ENCODE data around the gene NT5DC1. TPM values are rescaled to one million over a fixed set of nuclear protein-coding genes. Genes with fewer than 3 reads are reported as not detected.

Gene NT5DC1
- total and polyA plus RNA-seq, 7 experiments from 2014 or later, result 30.5 to 53.4 (median 45.8) TPM

GRCh38 chr6:116208056-116208785 is 107.6 kb downstream of the NT5DC1 start:
- Mint-ChIP-seq H3K27ac (peak overlapping the region in 2 of 9 donors; percentile 8 to 41), H3K4me1 (peaks cover 0 to 4% (median 0%) of the 10 kb centered on the region in 7 donors), H3K9me3 (no peaks in the 10 kb centered on the region), H3K36me3 (peaks cover 0 to 7% (median 0%) of the 10 kb centered on the region in 5 donors), H3K4me3 (no peak overlapping the region), H3K27me3 (no peaks in the 10 kb centered on the region)
- H3K4me3 ChIP-seq (ENCODE audit: low read length), result no peak overlapping the region
- no peaks in the 10 kb centered on the region for H3K27me3 ChIP-seq (ENCODE audit: control insufficient read depth in 2 of 2, insufficient read depth in 2 of 2, low read length in 2 of 2)
- H3K36me3 ChIP-seq (ENCODE audit: control insufficient read depth in 2 of 3, insufficient read depth in 3 of 3, low read length in 3 of 3), result no peaks in the 10 kb centered on the region
- ChIA-PET POLR2A (no interaction called here), CTCF (no interaction called here)
- H3K4me1 ChIP-seq (ENCODE audit: control insufficient read depth in 2 of 2, insufficient read depth in 2 of 2, low read length in 2 of 2), result no peaks in the 10 kb centered on the region
- intact Hi-C loops (cut with micrococcal nuclease), result no loop called here
- ATAC-seq (no peak), DNase-seq (no peak)
- H3K27ac ChIP-seq (ENCODE audit: low read depth, low read length), result no peak overlapping the region
- no peaks in the 10 kb centered on the region for H3K9me3 ChIP-seq (ENCODE audit: control insufficient read depth in 2 of 3, low read length in 3 of 3)

DNA sequence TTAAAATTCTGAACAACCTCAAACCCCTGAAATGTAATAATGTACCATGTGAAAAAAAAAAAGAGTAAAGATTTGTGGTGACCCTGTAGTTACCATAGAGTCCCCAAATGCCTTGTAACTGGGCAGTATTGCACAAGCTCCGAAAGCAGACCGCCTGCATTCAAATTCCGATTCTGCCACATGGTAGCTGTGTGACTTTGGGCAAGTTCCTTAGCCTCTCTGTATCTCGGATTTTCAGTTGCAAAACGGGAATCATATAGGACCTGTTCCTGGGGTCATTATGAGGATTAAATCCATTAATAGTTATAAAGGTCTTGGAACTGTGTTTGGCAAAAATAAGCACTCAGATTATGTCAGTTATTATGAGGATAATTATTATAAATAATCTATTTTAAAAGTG is 109.7 kb downstream of the NT5DC1 start:
- no peak for ATAC-seq
- no peaks in the 10 kb centered on the region for H3K4me1 ChIP-seq (ENCODE audit: control insufficient read depth in 2 of 2, insufficient read depth in 2 of 2, low read length in 2 of 2)
- peaks cover 0 to 3% (median 0%) of the 10 kb centered on the region in 7 donors for H3K4me1 Mint-ChIP-seq
- no peaks in the 10 kb centered on the region for H3K9me3 Mint-ChIP-seq
- ChIA-PET POLR2A (no interaction called here), CTCF (no interaction called here)
- intact Hi-C loops (cut with micrococcal nuclease), result loop anchor here in 1 of 2 donors (10.0 kb wide), 2 partner anchors 96 to 634 kb away; no protein-coding TSS in a partner anchor
- H3K4me3 Mint-ChIP-seq, result no peak overlapping the region
- no peak overlapping the region for H3K27ac Mint-ChIP-seq
- no peaks in the 10 kb centered on the region for H3K9me3 ChIP-seq (ENCODE audit: control insufficient read depth in 2 of 3, low read length in 3 of 3)
- DNase-seq, result no peak
- no peak overlapping the region for H3K27ac ChIP-seq (ENCODE audit: low read depth, low read length)
- H3K36me3 Mint-ChIP-seq, result peaks cover 0 to 4% (median 0%) of the 10 kb centered on the region in 5 donors
- no peaks in the 10 kb centered on the region for H3K27me3 Mint-ChIP-seq
- H3K27me3 ChIP-seq (ENCODE audit: control insufficient read depth in 2 of 2, insufficient read depth in 2 of 2, low read length in 2 of 2), result no peaks in the 10 kb centered on the region
- no peaks in the 10 kb centered on the region for H3K36me3 ChIP-seq (ENCODE audit: control insufficient read depth in 2 of 3, insufficient read depth in 3 of 3, low read length in 3 of 3)
- no peak overlapping the region for H3K4me3 ChIP-seq (ENCODE audit: low read length)

DNA sequence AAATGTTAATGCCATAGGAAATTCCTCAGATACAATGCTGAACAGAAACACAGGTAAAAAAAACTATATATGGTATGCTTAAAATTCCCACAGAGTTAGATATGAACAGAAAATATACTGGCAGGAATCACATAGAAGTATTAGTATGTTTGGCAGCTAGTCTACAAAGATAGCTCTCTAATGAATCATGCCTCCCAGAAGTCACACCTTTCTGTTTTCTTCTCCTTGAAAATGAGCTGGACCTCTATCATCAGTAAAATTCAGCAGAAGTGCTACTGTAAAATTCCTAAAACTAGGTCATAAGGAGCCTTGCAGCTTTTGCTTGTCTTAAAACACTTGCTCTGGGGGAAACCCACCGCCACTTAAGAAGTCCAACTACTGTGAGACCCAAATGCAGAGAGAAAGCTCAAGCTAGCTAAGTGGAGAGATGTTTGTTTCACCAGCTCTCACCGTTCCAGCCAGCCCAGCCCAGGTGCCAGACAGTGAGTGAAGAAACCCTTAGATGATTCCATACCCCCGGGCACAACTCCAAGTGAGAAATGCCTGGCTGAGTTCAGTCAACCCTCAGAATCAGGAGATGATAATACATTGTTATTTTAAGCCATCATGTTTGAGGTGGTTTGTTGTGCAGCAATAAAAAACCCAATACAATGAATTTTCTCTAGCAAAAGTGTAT is 110.2 kb downstream of the NT5DC1 start:
- no peak for ATAC-seq
- no peak overlapping the region for H3K4me3 ChIP-seq (ENCODE audit: low read length)
- no peaks in the 10 kb centered on the region for H3K4me1 ChIP-seq (ENCODE audit: control insufficient read depth in 2 of 2, insufficient read depth in 2 of 2, low read length in 2 of 2)
- no peaks in the 10 kb centered on the region for H3K27me3 ChIP-seq (ENCODE audit: control insufficient read depth in 2 of 2, insufficient read depth in 2 of 2, low read length in 2 of 2)
- H3K36me3 ChIP-seq (ENCODE audit: control insufficient read depth in 2 of 3, insufficient read depth in 3 of 3, low read length in 3 of 3), result no peaks in the 10 kb centered on the region
- Mint-ChIP-seq H3K36me3 (peaks cover 0 to 4% (median 0%) of the 10 kb centered on the region in 5 donors), H3K9me3 (no peaks in the 10 kb centered on the region), H3K27me3 (no peaks in the 10 kb centered on the region), H3K4me3 (no peak overlapping the region), H3K27ac (peak overlapping the region in 1 of 9 donors; percentile 7), H3K4me1 (peaks cover 0 to 3% (median 0%) of the 10 kb centered on the region in 7 donors)
- CTCF ChIA-PET, result no interaction called here
- POLR2A ChIA-PET, result no interaction called here
- DNase-seq, result no peak
- intact Hi-C loops (cut with micrococcal nuclease), result loop anchor here in 1 of 2 donors (10.0 kb wide), 2 partner anchors 96 to 634 kb away; no protein-coding TSS in a partner anchor
- no peak overlapping the region for H3K27ac ChIP-seq (ENCODE audit: low read depth, low read length)
- no peaks in the 10 kb centered on the region for H3K9me3 ChIP-seq (ENCODE audit: control insufficient read depth in 2 of 3, low read length in 3 of 3)

DNA sequence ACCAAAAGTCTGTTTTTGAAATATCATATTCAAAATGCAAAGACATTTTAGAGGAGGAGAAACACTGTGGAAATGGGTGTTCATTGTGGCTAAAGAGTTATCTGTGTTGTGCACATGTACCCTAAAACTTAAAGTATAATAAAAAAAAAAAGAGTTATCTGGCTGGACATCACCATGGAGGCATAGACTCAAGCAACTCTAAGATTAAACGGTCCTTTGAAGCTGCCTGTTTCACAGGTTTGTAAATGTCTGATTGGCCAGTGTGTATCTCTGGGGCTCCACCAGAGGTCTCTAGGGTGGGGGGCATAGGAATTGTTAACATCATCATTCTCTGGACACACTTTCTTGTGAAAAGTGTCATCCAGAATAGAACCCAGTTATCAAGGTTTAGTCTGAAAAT is 114.0 kb downstream of the NT5DC1 start:
- ChIA-PET CTCF (no interaction called here), POLR2A (no interaction called here)
- Mint-ChIP-seq H3K9me3 (no peaks in the 10 kb centered on the region), H3K4me3 (no peak overlapping the region), H3K27ac (no peak overlapping the region), H3K27me3 (no peaks in the 10 kb centered on the region), H3K4me1 (peaks cover 0 to 12% (median 6%) of the 10 kb centered on the region in 7 donors), H3K36me3 (peaks cover 0 to 4% (median 0%) of the 10 kb centered on the region in 5 donors)
- no peaks in the 10 kb centered on the region for H3K4me1 ChIP-seq (ENCODE audit: control insufficient read depth in 2 of 2, insufficient read depth in 2 of 2, low read length in 2 of 2)
- no peaks in the 10 kb centered on the region for H3K36me3 ChIP-seq (ENCODE audit: control insufficient read depth in 2 of 3, insufficient read depth in 3 of 3, low read length in 3 of 3)
- H3K27me3 ChIP-seq (ENCODE audit: control insufficient read depth in 2 of 2, insufficient read depth in 2 of 2, low read length in 2 of 2), result no peaks in the 10 kb centered on the region
- no peak for DNase-seq
- H3K27ac ChIP-seq (ENCODE audit: low read depth, low read length), result no peak overlapping the region
- H3K4me3 ChIP-seq (ENCODE audit: low read length), result no peak overlapping the region
- H3K9me3 ChIP-seq (ENCODE audit: control insufficient read depth in 2 of 3, low read length in 3 of 3), result no peaks in the 10 kb centered on the region
- intact Hi-C loops (cut with micrococcal nuclease), result loop anchor here (5.0 to 10.0 kb wide), 4 partner anchors 63 to 630 kb away; partner anchors contain the start of genes NT5DC1 (in 1 of the 2) and TSPYL1 (in 1 of the 2)
- ATAC-seq, result no peak

DNA sequence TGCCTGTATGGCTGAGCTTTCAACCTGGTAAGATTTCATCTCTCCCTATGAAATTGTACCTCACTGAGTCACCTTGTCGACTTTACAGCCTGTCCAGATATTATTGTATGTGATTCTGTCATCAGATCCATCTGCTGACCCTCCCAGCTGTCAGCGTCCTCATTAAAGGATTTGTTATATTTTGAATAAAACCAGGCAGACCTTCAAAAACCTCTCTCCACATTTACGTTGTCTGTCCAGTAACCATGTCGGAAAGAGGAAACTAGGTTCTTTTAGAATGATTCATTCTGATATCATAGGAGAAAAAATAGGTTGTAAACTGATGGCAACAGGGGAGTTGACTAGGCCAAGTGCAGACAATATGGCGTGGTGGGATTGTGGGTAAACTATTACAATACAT is 114.8 kb downstream of the NT5DC1 start:
- H3K9me3 Mint-ChIP-seq, result no peaks in the 10 kb centered on the region
- Histone ChIP-seq H3K4me3 (ENCODE audit: low read length) (no peak overlapping the region), H3K4me1 (ENCODE audit: control insufficient read depth in 2 of 2, insufficient read depth in 2 of 2, low read length in 2 of 2) (no peaks in the 10 kb centered on the region), H3K27me3 (ENCODE audit: control insufficient read depth in 2 of 2, insufficient read depth in 2 of 2, low read length in 2 of 2) (no peaks in the 10 kb centered on the region), H3K27ac (ENCODE audit: low read depth, low read length) (no peak overlapping the region), H3K9me3 (ENCODE audit: control insufficient read depth in 2 of 3, low read length in 3 of 3) (no peaks in the 10 kb centered on the region), H3K36me3 (ENCODE audit: control insufficient read depth in 2 of 3, insufficient read depth in 3 of 3, low read length in 3 of 3) (no peaks in the 10 kb centered on the region)
- H3K27ac Mint-ChIP-seq, result peak overlapping the region in 1 of 9 donors; percentile 18
- no peak overlapping the region for H3K4me3 Mint-ChIP-seq
- ChIA-PET POLR2A (no interaction called here), CTCF (no interaction called here)
- H3K36me3 Mint-ChIP-seq, result peaks cover 0 to 4% (median 0%) of the 10 kb centered on the region in 5 donors
- H3K4me1 Mint-ChIP-seq, result peaks cover 0 to 12% (median 6%) of the 10 kb centered on the region in 7 donors
- H3K27me3 Mint-ChIP-seq, result no peaks in the 10 kb centered on the region
- ATAC-seq (no peak), DNase-seq (no peak)
- intact Hi-C loops (cut with micrococcal nuclease), result loop anchor here (5.0 to 10.0 kb wide), 4 partner anchors 62 to 629 kb away; partner anchors contain the start of genes NT5DC1 (in 1 of the 2) and TSPYL1 (in 1 of the 2)

DNA sequence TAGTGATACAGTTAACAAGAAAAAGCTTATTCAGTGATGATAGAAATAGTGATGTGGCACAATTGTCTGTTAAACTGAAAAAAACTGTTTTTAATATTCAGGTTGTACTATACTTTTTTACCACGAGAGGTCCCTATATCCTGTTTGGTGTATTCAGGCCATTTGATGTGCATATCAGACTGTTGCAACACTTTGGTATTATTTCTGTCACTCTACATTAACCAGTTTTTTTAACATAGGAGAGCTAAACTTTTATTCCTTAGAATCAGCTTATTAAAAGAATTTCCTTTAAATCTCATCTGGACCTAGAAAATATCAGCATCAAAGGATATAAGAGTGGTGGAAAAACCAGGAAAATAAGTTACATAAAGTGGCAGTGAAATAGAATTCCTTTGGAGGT is 116.4 kb downstream of the NT5DC1 start:
- Histone ChIP-seq H3K4me3 (ENCODE audit: low read length) (no peak overlapping the region), H3K36me3 (ENCODE audit: control insufficient read depth in 2 of 3, insufficient read depth in 3 of 3, low read length in 3 of 3) (no peaks in the 10 kb centered on the region), H3K4me1 (ENCODE audit: control insufficient read depth in 2 of 2, insufficient read depth in 2 of 2, low read length in 2 of 2) (no peaks in the 10 kb centered on the region), H3K9me3 (ENCODE audit: control insufficient read depth in 2 of 3, low read length in 3 of 3) (no peaks in the 10 kb centered on the region), H3K27me3 (ENCODE audit: control insufficient read depth in 2 of 2, insufficient read depth in 2 of 2, low read length in 2 of 2) (no peaks in the 10 kb centered on the region), H3K27ac (ENCODE audit: low read depth, low read length) (no peak overlapping the region)
- Mint-ChIP-seq H3K9me3 (no peaks in the 10 kb centered on the region), H3K27ac (peak overlapping the region in 5 of 9 donors; percentile 7 to 76 (median 44)), H3K36me3 (peaks cover 0 to 10% (median 0%) of the 10 kb centered on the region in 5 donors), H3K27me3 (no peaks in the 10 kb centered on the region), H3K4me3 (no peak overlapping the region), H3K4me1 (peaks cover 0 to 12% (median 6%) of the 10 kb centered on the region in 7 donors)
- ChIA-PET CTCF (interaction anchor here (0.7 to 2.1 kb wide), 4 partner anchors 16 to 354 kb away, joined by 3 to 6 read pairs (median 4); partner anchors contain the start of gene RWDD1), POLR2A (no interaction called here)
- ATAC-seq (peak; percentile 86), DNase-seq (peak in 6 of 9 donors; percentile 10 to 55 (median 44))
- intact Hi-C loops (cut with micrococcal nuclease), result loop anchor here (1.0 to 10.0 kb wide), 7 partner anchors 60 to 628 kb away; partner anchors contain the start of genes TSPYL1 (in 2 of the 2) and NT5DC1 (in 1 of the 2)

Data from naive thymus-derived CD4-positive, alpha-beta T cell (primary cell).